Cardiac fibroblast (primary cell): ENCODE results near the gene ZNF546.

Source experiments
- DNase-seq, 2 donors: peaks; one replicate each; pipeline versions ENCODE4 v3.0.0 to v3.0.0-alpha.2; 2010; ENCODE audit warnings: low read depth in 2 of 2
- H3K4me3 ChIP-seq, 2 donors: replicated peaks in 1 of 2; 1 replicate in 1 of 2; 2 replicates in 1 of 2; pipeline ENCODE4 v1.5.1; 2011; ENCODE audit warnings: low read depth in 2 of 2, low read length in 2 of 2, mild to moderate bottlenecking in 2 of 2, moderate library complexity in 1 of 2
- CTCF ChIP-seq: IDR thresholded peaks from one replicate; pipeline ENCODE4 v1.5.1; 2011; ENCODE audit warnings: low read depth, mild to moderate bottlenecking, low read length, inconsistent platforms

ZNF546 gene

GRCh38 chr19:39970675-39971379 is 26.0 kb upstream of the ZNF546 start, which contains the start of gene PSMC4:
Gene PSMC4, plus strand, starts transcription at chr19:39971165. Its CDS starts 38 bp downstream, at chr19:39971203.
- peak; percentile 99 for DNase-seq
- TF ChIP-seq CTCF, result peak; percentile 81
- H3K4me3 ChIP-seq, result peak within 1 kb of the TSS; percentile 88 to 91

- no peak for TF ChIP-seq CTCF
- DNase-seq, result no peak
- H3K4me3 ChIP-seq, result peak overlapping the region; percentile 88 to 91
Observed at GRCh38 chr19:39971380-39972035, 25.4 kb upstream of the ZNF546 start.

- H3K4me3 ChIP-seq, result no peak overlapping the region
- DNase-seq, result no peak
- TF ChIP-seq CTCF, result no peak
Observed at GRCh38 chr19:39974377-39975155, 22.3 kb upstream of the ZNF546 start.

GRCh38 chr19:39982883-39983282 is 14.0 kb upstream of the ZNF546 start:
- no peak for TF ChIP-seq CTCF
- DNase-seq, result no peak
- H3K4me3 ChIP-seq, result no peak overlapping the region

GRCh38 chr19:39983695-39984300 is 13.1 kb upstream of the ZNF546 start:
- no peak for DNase-seq
- H3K4me3 ChIP-seq, result no peak overlapping the region
- TF ChIP-seq CTCF, result no peak

- H3K4me3 ChIP-seq, result no peak overlapping the region
- DNase-seq, result no peak
- TF ChIP-seq CTCF, result no peak
Observed at GRCh38 chr19:39986643-39987042, 10.2 kb upstream of the ZNF546 start.
